Measurements from ENCODE around the gene PRR15L. TPM values are rescaled to one million over a fixed set of nuclear protein-coding genes. Genes with fewer than 3 reads are reported as not detected.
A peak's percentile ranks its signal among the peaks of the same experiment; 100 is the strongest.
"Not testable (repeated sequence)": the region's sequence is repeated elsewhere in the genome, so short reads cannot be mapped to it uniquely, and the experiment has no call there.

The PRR15L gene
- total RNA-seq = not detected

- DNase-seq (ENCODE audit: low spot score in 2 of 2) (no peak), ATAC-seq (no peak)
- Mint-ChIP-seq H3K27ac (peak within 1 kb of the TSS; percentile 14 to 36), H3K9me3 (no peaks in the 10 kb centered on the region), H3K36me3 (no peaks in the 10 kb centered on the region)
Observed at GRCh38 chr17:47957591-47958490, at the start of gene PRR15L. PRR15L (minus strand) TSS chr17:47957883; CDS start chr17:47953234, 4,649 bp downstream.

GRCh38 chr17:48006936-48007709, 49.4 kb upstream of the PRR15L start:
- Mint-ChIP-seq H3K9me3 (no peaks in the 10 kb centered on the region), H3K27ac (no peak overlapping the region), H3K36me3 (no peaks in the 10 kb centered on the region)
- no peak for ATAC-seq
- no peak for DNase-seq (ENCODE audit: low spot score in 2 of 2)

- ATAC-seq (peak in 1 of 2 donors; percentile 43), DNase-seq (ENCODE audit: low spot score in 2 of 2) (no peak)
- Mint-ChIP-seq H3K36me3 (no peaks in the 10 kb centered on the region), H3K9me3 (no peaks in the 10 kb centered on the region), H3K27ac (no peak overlapping the region)
Observed at GRCh38 chr17:48004983-48005382, 47.3 kb upstream of the PRR15L start.

- DNase-seq (ENCODE audit: low spot score in 2 of 2) (no peak), ATAC-seq (no peak)
- Mint-ChIP-seq H3K9me3 (no peaks in the 10 kb centered on the region), H3K27ac (no peak overlapping the region), H3K36me3 (no peaks in the 10 kb centered on the region)
Observed at GRCh38 chr17:48003417-48004151, 45.9 kb upstream of the PRR15L start.

GRCh38 chr17:48002916-48003416, 45.3 kb upstream of the PRR15L start:
- ATAC-seq (no peak), DNase-seq (ENCODE audit: low spot score in 2 of 2) (no peak)
- no peaks in the 10 kb centered on the region for H3K36me3 Mint-ChIP-seq
- H3K27ac Mint-ChIP-seq = no peak overlapping the region
- H3K9me3 Mint-ChIP-seq = no peaks in the 10 kb centered on the region

- DNase-seq (ENCODE audit: low spot score in 2 of 2) = no peak
- H3K9me3 Mint-ChIP-seq = no peaks in the 10 kb centered on the region
- H3K36me3 Mint-ChIP-seq = no peaks in the 10 kb centered on the region
- ATAC-seq = no peak
- peak overlapping the region in 1 of 2 donors; percentile 25 for H3K27ac Mint-ChIP-seq
Observed at GRCh38 chr17:48002266-48002915, 44.7 kb upstream of the PRR15L start.

GRCh38 chr17:48001657-48002056, 44.0 kb upstream of the PRR15L start:
- ATAC-seq; H3K9me3 Mint-ChIP-seq; DNase-seq (ENCODE audit: low spot score in 2 of 2); H3K36me3 Mint-ChIP-seq; H3K27ac Mint-ChIP-seq: not testable (repeated sequence)

- ATAC-seq = no peak
Observed at GRCh38 chr17:48001197-48001596, 43.5 kb upstream of the PRR15L start.

GRCh38 chr17:47999582-47999981, 41.9 kb upstream of the PRR15L start:
- Mint-ChIP-seq H3K27ac (no peak overlapping the region), H3K36me3 (no peaks in the 10 kb centered on the region), H3K9me3 (no peaks in the 10 kb centered on the region)
- no peak for DNase-seq (ENCODE audit: low spot score in 2 of 2)
- ATAC-seq = peak; percentile 61 to 82

More at GRCh38 chr17:48001197-48001596, 43.5 kb upstream of the PRR15L start:
- no peak overlapping the region for H3K27ac Mint-ChIP-seq
- H3K36me3 Mint-ChIP-seq = no peaks in the 10 kb centered on the region
- no peaks in the 10 kb centered on the region for H3K9me3 Mint-ChIP-seq
- DNase-seq (ENCODE audit: low spot score in 2 of 2) = no peak

- Mint-ChIP-seq H3K27ac (no peak overlapping the region), H3K9me3 (no peaks in the 10 kb centered on the region), H3K36me3 (no peaks in the 10 kb centered on the region)
- DNase-seq (ENCODE audit: low spot score in 2 of 2) (no peak), ATAC-seq (no peak)
Observed at GRCh38 chr17:47998044-47998443, 40.4 kb upstream of the PRR15L start.

- Mint-ChIP-seq H3K9me3 (no peaks in the 10 kb centered on the region), H3K36me3 (no peaks in the 10 kb centered on the region), H3K27ac (no peak overlapping the region)
- ATAC-seq (no peak), DNase-seq (ENCODE audit: low spot score in 2 of 2) (no peak)
Observed at GRCh38 chr17:47997586-47997985, 39.9 kb upstream of the PRR15L start.

GRCh38 chr17:47996201-47996600, 38.5 kb upstream of the PRR15L start:
- H3K27ac Mint-ChIP-seq = no peak overlapping the region
- H3K36me3 Mint-ChIP-seq = no peaks in the 10 kb centered on the region
- H3K9me3 Mint-ChIP-seq = no peaks in the 10 kb centered on the region
- DNase-seq (ENCODE audit: low spot score in 2 of 2) (no peak), ATAC-seq (no peak)

GRCh38 chr17:47995241-47995935, 37.7 kb upstream of the PRR15L start:
- DNase-seq (ENCODE audit: low spot score in 2 of 2) = no peak
- H3K9me3 Mint-ChIP-seq = no peaks in the 10 kb centered on the region
- no peak for ATAC-seq
- H3K27ac Mint-ChIP-seq = no peak overlapping the region
- H3K36me3 Mint-ChIP-seq = no peaks in the 10 kb centered on the region

- DNase-seq (ENCODE audit: low spot score in 2 of 2) (no peak), ATAC-seq (no peak)
- Mint-ChIP-seq H3K27ac (no peak overlapping the region), H3K36me3 (no peaks in the 10 kb centered on the region), H3K9me3 (no peaks in the 10 kb centered on the region)
Observed at GRCh38 chr17:47994724-47995123, 37.0 kb upstream of the PRR15L start.

GRCh38 chr17:47993964-47994363, 36.3 kb upstream of the PRR15L start:
- DNase-seq (ENCODE audit: low spot score in 2 of 2) (no peak), ATAC-seq (no peak)
- H3K27ac Mint-ChIP-seq = no peak overlapping the region
- H3K36me3 Mint-ChIP-seq = no peaks in the 10 kb centered on the region
- H3K9me3 Mint-ChIP-seq = no peaks in the 10 kb centered on the region

All from activated naive CD4-positive, alpha-beta T cell treated with anti-CD3 and anti-CD28 coated beads, Interleukin-2, amount 50 U/mL, for 72 hours (primary cell).